ENCODE measurements around the gene SHB.

- TF ChIP-seq, protein P1, sequence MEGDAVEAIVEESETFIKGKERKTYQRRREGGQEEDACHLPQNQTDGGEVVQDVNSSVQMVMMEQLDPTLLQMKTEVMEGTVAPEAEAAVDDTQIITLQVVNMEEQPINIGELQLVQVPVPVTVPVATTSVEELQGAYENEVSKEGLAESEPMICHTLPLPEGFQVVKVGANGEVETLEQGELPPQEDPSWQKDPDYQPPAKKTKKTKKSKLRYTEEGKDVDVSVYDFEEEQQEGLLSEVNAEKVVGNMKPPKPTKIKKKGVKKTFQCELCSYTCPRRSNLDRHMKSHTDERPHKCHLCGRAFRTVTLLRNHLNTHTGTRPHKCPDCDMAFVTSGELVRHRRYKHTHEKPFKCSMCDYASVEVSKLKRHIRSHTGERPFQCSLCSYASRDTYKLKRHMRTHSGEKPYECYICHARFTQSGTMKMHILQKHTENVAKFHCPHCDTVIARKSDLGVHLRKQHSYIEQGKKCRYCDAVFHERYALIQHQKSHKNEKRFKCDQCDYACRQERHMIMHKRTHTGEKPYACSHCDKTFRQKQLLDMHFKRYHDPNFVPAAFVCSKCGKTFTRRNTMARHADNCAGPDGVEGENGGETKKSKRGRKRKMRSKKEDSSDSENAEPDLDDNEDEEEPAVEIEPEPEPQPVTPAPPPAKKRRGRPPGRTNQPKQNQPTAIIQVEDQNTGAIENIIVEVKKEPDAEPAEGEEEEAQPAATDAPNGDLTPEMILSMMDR (IDR thresholded peaks at IDR 0.05) = no peak
- no peak for TF ChIP-seq POLR2A (IDR thresholded peaks at IDR 0.05)
Observed at GRCh38 chr9:37947471-37947870, 121.6 kb downstream of the SHB start.

Measured in body of pancreas (tissue), 4 donors.